GM12875 (cell line): ENCODE measurements around the gene APOH.

Source experiments
- H3K4me3 ChIP-seq: one replicate; pipeline ENCODE4 v1.5.1; 2011; ENCODE audit warnings: low read depth, low read length, control low read depth
- TF ChIP-seq, protein P1 (sequence below): IDR thresholded peaks from 2 replicates; pipeline ENCODE4 v1.5.1; 2011; ENCODE audit warnings: low read depth, mild to moderate bottlenecking, control low read depth, inconsistent platforms, low read length, moderate library complexity, borderline replicate concordance; ENCODE audit not compliant: insufficient read depth

The APOH gene

DNA sequence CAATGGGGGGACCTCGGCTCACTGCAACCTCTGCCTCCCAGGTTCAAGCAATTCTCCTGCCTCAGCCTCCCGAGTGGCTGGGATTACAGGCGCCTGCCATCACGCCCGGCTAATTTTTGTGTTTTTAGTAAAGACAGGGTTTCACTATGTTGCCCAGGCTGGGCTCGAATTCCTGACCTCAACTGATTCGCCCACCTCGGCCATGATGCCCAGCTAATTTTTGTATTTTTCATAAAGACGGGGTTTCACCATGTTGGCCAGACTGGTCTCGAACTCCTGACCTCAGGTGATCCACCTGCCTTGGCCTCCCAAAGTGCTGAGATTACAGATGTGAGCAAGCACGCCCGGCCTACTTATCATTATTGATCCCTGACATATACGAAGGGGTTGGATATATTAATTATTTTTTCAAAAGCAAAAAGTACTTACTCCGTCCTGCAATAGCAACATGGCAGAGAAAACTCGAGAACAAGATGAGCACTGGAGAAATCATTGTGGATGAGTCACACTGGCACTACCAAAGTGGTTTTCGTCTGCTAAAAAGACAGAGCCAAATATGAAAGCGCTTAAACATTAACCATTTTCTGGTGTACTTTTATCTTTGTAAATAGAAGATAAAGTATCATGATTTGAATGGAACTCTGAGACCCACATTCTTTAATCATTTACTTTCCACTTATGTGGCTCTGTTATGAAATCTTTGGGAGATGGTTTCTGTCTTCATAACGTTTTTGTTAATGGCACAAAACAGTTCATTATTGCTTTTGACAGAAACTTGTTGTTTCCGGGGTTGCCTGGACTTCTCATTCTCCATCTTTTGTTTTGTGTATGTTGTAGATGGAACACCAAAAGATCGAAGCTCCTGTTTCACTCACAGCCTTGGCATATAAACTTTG lies at the start of gene APOH:
Gene APOH, minus strand, starts transcription at position 529 of the 896 bp plus-strand sequence. Its CDS starts 36 bp downstream, at position 493.
- TF ChIP-seq, protein P1, sequence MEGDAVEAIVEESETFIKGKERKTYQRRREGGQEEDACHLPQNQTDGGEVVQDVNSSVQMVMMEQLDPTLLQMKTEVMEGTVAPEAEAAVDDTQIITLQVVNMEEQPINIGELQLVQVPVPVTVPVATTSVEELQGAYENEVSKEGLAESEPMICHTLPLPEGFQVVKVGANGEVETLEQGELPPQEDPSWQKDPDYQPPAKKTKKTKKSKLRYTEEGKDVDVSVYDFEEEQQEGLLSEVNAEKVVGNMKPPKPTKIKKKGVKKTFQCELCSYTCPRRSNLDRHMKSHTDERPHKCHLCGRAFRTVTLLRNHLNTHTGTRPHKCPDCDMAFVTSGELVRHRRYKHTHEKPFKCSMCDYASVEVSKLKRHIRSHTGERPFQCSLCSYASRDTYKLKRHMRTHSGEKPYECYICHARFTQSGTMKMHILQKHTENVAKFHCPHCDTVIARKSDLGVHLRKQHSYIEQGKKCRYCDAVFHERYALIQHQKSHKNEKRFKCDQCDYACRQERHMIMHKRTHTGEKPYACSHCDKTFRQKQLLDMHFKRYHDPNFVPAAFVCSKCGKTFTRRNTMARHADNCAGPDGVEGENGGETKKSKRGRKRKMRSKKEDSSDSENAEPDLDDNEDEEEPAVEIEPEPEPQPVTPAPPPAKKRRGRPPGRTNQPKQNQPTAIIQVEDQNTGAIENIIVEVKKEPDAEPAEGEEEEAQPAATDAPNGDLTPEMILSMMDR = no peak
- H3K4me3 ChIP-seq = no peak within 1 kb of the TSS

DNA sequence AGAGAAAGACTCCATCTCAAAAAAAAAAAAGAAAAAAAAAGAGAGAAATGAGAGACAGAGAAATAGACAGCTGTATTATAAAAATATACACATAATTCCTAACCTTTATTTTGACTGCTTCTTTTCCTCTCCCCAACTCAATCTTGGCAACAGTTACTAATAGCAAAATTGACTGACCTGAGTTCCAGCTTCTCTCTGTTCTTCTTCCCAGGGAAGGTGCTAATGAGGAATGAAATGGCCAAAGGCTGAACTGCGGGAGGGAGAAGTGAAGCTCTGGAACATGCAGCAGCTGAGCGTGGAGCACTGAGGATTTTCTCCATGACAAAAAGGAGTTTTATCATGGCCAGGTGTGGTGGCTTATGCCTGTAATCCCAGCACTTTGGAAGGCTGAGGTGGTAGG lies 48.0 kb upstream of the APOH start:
- TF ChIP-seq, protein P1 = no peak
- H3K4me3 ChIP-seq = no peak overlapping the region

GRCh38 chr17:66276328-66276937 lies 47.2 kb upstream of the APOH start:
- H3K4me3 ChIP-seq = no peak overlapping the region
- TF ChIP-seq, protein P1 = no peak

GRCh38 chr17:66275651-66276050 lies 46.4 kb upstream of the APOH start:
- no peak overlapping the region for H3K4me3 ChIP-seq
- TF ChIP-seq, protein P1 = no peak

DNA sequence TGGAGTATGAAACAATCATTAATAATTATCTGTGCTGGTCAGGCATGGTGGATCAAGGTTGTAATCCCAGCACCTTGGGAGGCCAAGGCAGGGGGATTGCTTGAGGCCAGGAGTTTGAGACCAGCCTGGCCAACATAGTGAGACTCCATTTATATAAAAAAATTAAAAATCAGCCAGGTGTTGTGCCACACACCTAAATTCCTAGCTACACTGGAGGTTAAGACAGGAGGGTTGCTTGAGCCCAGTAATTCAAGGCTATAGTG lies 44.3 kb upstream of the APOH start:
- TF ChIP-seq, protein P1 = no peak
- no peak overlapping the region for H3K4me3 ChIP-seq

- TF ChIP-seq, protein P1 = no peak
- H3K4me3 ChIP-seq = no peak overlapping the region
These were observed 43.8 kb upstream of the APOH start for GRCh38 chr17:66272811-66273585.
